Endothelial cell (in vitro differentiated cells): Measurements from ENCODE around the gene DNAJB8. TPM values are rescaled to one million over a fixed set of nuclear protein-coding genes. Genes with fewer than 3 reads are reported as not detected.

Experiments
- DNase-seq: peaks from one replicate; pipeline ENCODE4 v3.0.0; 2021; ENCODE audit warnings: low spot score
- H3K27ac Mint-ChIP-seq: one replicate; pipeline ENCODE4 v1.8.0; 2021; ENCODE audit warnings: mixed read lengths, inconsistent platforms; ENCODE audit not compliant: unreplicated experiment
- H3K27me3 Mint-ChIP-seq: one replicate; pipeline ENCODE4 v1.8.0; 2021; ENCODE audit warnings: mild to moderate bottlenecking, moderate library complexity, mixed read lengths, inconsistent platforms; ENCODE audit not compliant: unreplicated experiment
- H3K36me3 Mint-ChIP-seq: one replicate; pipeline ENCODE4 v1.8.0; 2021; ENCODE audit warnings: mild to moderate bottlenecking, low read depth, mixed read lengths, inconsistent platforms; ENCODE audit not compliant: unreplicated experiment
- H3K4me1 Mint-ChIP-seq: one replicate; pipeline ENCODE4 v1.8.0; 2021; ENCODE audit warnings: mild to moderate bottlenecking, mixed read lengths, inconsistent platforms; ENCODE audit not compliant: unreplicated experiment
- H3K4me3 Mint-ChIP-seq: one replicate; pipeline ENCODE4 v1.8.0; 2021; ENCODE audit warnings: mild to moderate bottlenecking, mixed read lengths, inconsistent platforms; ENCODE audit not compliant: unreplicated experiment
- H3K9me3 Mint-ChIP-seq: one replicate; pipeline ENCODE4 v1.8.0; 2021; ENCODE audit warnings: mixed read lengths, inconsistent platforms; ENCODE audit not compliant: unreplicated experiment
- total RNA-seq: library from RNA; stranded (reverse); fragmentation: NEBNext Ultra II Directional; extraction: Animal tissue kit (Norgen Biotek cat#: 25700); gene quantifications from one replicate; pipeline ENCODE4 v1.2.1, GENCODE V29; 2021; ENCODE audit not compliant: unreplicated experiment
- TF ChIP-seq, protein P1 (sequence below): fragments of 200-600 bp; sonication (generic); IDR thresholded peaks from one replicate; pipeline ENCODE4 v1.5.0; 2021; ENCODE audit warnings: antibody characterized with exemption; ENCODE audit not compliant: unreplicated experiment

Gene DNAJB8
- total RNA-seq, 1 donor from 2014 or later, result not detected

DNA sequence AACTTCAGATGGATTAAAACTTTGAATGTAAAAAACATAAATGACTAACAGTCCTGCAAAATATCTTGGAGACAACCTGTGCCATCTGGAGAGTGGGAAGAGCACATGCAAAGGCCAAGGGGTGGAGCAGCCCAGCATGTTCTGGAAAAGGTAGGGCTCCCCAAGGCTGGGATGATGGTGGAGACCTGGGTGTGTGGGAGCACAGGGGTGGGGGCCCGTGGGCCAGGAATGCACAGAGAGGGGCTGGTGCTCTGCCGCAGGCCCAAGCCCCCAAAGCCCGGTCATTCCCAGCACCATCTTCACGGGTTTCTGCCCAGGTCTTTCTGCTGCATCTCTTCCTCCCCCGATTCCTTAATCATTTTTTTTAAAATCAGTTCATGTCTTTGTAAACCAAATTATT lies 36.0 kb upstream of the DNAJB8 start:
- TF ChIP-seq, protein P1, sequence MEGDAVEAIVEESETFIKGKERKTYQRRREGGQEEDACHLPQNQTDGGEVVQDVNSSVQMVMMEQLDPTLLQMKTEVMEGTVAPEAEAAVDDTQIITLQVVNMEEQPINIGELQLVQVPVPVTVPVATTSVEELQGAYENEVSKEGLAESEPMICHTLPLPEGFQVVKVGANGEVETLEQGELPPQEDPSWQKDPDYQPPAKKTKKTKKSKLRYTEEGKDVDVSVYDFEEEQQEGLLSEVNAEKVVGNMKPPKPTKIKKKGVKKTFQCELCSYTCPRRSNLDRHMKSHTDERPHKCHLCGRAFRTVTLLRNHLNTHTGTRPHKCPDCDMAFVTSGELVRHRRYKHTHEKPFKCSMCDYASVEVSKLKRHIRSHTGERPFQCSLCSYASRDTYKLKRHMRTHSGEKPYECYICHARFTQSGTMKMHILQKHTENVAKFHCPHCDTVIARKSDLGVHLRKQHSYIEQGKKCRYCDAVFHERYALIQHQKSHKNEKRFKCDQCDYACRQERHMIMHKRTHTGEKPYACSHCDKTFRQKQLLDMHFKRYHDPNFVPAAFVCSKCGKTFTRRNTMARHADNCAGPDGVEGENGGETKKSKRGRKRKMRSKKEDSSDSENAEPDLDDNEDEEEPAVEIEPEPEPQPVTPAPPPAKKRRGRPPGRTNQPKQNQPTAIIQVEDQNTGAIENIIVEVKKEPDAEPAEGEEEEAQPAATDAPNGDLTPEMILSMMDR, result no peak
- peaks cover 17% of the 10 kb centered on the region for H3K27me3 Mint-ChIP-seq
- no peak overlapping the region for H3K27ac Mint-ChIP-seq
- no peak overlapping the region for H3K4me3 Mint-ChIP-seq
- peaks cover 7% of the 10 kb centered on the region for H3K36me3 Mint-ChIP-seq
- H3K9me3 Mint-ChIP-seq, result no peaks in the 10 kb centered on the region
- peaks cover 8% of the 10 kb centered on the region for H3K4me1 Mint-ChIP-seq
- no peak for DNase-seq

DNA sequence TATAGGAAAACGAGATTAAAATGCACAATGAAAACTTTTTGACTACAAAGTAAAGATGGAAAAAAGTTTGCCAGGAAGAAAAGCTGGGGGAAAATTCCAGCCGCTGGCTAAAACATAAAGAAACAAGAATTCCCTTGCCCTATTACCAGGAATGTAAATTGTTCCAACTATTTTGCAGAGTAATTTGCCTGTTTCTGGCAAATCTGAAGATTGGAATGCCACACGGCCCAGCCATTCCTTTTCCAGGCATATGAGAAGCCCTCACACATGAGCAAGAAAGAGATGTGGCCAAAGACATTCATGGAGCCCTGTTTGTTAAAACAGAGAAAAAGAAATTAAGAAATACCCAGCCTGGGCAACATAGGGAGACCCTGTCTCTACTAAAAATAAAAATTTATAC lies 34.7 kb upstream of the DNAJB8 start:
- peaks cover 20% of the 10 kb centered on the region for H3K27me3 Mint-ChIP-seq
- H3K36me3 Mint-ChIP-seq, result peaks cover 7% of the 10 kb centered on the region
- TF ChIP-seq, protein P1, result no peak
- DNase-seq, result no peak
- no peaks in the 10 kb centered on the region for H3K9me3 Mint-ChIP-seq
- H3K27ac Mint-ChIP-seq, result no peak overlapping the region
- H3K4me3 Mint-ChIP-seq, result no peak overlapping the region
- peaks cover 15% of the 10 kb centered on the region for H3K4me1 Mint-ChIP-seq

DNA sequence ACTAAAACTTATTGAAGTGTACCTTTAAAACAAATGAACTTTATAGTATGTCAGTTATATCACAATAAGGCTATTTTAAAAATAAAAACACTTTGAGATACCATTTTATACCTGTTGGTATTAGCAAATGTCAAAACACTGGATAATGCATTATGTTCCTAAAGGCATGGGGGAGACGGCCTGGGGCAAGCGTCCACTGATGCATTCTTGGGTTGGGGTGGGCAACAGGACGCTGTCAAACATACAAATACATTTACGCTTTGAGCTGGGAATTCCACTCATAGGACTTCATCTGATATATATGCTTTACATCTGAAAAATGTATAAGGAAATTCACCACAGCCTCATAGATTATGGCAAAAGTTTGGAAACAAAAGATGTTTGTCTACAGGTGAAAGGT lies 33.9 kb upstream of the DNAJB8 start:
- H3K27ac Mint-ChIP-seq, result no peak overlapping the region
- peaks cover 21% of the 10 kb centered on the region for H3K4me1 Mint-ChIP-seq
- no peaks in the 10 kb centered on the region for H3K9me3 Mint-ChIP-seq
- H3K4me3 Mint-ChIP-seq, result no peak overlapping the region
- TF ChIP-seq, protein P1, result no peak
- peaks cover 7% of the 10 kb centered on the region for H3K36me3 Mint-ChIP-seq
- DNase-seq, result no peak
- peaks cover 25% of the 10 kb centered on the region for H3K27me3 Mint-ChIP-seq

DNA sequence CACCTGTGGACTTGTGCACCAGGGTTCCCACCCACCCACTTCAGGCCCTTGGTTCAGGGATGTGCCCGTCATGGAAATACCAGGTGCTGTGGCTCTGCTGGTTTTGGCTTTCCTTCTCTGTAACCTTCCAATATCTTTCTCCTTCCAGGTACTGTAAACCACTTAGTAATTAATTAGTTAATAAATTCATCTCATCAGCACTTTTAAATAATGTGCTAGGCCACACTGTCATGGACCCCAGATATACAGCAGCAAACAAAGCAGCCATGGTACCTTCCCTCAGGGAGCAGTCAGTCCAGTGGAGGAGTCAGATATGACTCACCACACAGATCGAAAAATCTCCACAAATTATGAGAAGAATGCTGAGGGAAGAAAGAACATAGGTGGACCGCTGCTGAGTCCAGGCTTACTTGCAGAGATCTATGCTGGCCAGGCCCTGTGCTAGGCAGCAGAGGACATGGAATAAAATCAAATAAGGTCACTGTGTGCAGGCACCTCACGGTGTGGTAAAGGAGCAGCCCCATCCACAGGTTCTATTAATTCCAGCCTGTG lies 33.1 kb upstream of the DNAJB8 start:
- Mint-ChIP-seq H3K9me3 (no peaks in the 10 kb centered on the region), H3K27ac (no peak overlapping the region), H3K27me3 (peaks cover 26% of the 10 kb centered on the region), H3K36me3 (peaks cover 10% of the 10 kb centered on the region), H3K4me1 (peaks cover 26% of the 10 kb centered on the region), H3K4me3 (no peak overlapping the region)
- TF ChIP-seq, protein P1, result no peak
- DNase-seq, result no peak

DNA sequence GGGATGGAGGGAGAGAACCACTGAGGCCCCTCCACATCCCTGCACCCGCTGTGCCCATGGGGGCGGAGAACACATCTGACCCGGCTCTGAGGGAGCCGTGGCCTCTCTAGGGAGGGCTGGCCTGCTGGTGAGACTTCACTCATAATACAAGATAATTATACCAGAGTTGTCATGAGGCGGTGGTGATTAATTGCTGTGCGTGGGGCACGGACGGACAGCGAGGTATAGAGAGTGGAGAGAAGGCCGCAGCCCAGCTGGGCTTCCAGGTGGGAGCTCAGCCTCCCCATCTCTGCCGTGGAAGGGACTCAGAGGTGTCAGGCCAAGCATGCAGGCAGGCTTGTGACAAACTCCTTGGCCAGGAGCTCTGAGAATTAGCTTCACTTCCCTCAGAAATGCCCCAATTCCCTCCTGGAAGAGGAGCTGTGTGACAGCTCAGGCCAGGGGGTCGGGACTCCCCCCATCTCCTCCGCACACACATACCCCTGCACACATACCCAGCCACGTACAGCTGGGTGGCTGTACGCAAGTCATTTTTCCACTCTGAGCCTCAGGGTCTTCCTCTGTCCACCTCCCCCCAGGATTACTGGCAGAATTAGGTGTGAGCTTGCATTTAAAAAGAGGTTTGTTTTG lies 32.3 kb upstream of the DNAJB8 start:
- Mint-ChIP-seq H3K36me3 (peaks cover 15% of the 10 kb centered on the region), H3K4me1 (peaks cover 31% of the 10 kb centered on the region), H3K9me3 (no peaks in the 10 kb centered on the region), H3K27me3 (peaks cover 31% of the 10 kb centered on the region), H3K4me3 (no peak overlapping the region), H3K27ac (no peak overlapping the region)
- no peak for DNase-seq
- TF ChIP-seq, protein P1, result no peak
